Measurements from ENCODE around the gene AGAP1. TPM values are rescaled to one million over a fixed set of nuclear protein-coding genes. Genes with fewer than 3 reads are reported as not detected.

AGAP1 gene
- total RNA-seq, 1 donor from 2014 or later, result 23.5 TPM

DNA sequence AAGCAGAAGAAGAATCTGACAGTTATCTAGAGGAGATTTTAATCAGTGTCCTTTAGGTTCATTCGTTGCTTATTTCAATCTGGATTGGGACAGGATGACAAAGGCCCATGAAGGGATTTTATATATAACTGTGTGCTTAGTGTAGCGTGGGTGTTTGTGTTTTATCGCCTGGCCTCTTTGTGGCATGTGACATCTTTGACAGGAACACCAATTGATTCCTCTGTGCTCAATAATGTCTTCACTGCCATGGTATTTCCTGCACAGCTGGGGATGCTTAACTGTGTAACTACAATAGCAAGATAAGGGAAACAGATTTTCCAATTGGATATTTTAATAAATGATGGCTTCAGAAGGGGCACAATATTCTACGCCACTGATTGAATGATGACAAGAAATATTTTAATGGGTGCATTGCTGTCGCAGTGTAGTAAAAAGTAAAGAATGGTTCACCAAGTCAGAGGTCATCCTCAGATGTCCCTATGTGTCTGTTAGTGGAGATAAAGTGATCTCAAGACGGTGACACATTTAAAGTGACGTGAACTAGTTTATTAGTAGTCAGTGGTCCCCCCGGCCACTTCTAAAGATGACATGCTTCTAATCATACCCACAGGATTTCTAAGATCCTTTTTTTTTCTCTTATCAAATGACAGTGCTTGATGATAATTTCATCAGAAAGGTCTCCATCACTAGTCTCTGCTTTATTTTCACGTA is 160.4 kb downstream of the AGAP1 start:
- DNase-seq (ENCODE audit: missing footprints), result no peak
- no peak for ATAC-seq
- intact Hi-C loops (cut with DNase I), result no loop called here

DNA sequence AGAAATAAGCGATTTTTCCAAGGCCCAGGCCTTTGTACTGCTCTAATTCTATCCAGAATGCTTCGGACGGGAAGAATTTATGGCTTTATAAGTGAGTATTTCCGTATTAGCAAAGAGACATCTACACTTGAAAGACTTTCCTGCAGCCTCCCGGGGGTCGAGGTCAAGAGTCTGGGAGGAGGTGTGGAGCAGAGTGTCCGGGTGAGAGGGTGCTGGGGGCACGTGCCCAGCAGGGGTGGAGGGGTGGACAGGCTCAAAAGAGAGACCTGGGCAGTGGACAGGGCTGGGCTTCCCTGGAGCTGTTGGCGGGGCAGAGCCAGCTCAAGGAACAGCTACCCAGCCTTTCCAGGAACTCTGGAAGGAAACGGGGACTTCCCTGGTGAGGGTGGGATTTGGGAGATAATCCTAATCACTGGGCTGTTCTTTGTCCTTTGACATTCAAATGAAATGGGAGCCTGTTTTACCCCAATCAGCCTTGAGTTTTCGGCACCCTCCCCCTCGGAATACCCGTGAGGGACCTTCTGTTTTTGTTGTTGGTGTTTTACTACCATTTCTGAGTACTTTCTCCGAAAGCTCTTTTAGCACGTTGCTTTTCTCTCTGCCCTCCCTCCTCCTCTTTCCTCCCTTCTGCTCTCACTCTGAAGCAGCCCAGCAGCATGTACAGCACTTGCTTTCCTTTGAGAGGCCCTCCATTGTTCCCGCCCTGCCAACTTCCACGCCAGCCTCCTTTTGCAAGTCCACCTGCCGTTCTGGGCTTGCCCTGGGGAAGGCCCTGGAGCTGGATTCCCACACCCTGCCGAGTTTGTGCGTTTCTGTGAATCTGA is 164.7 kb downstream of the AGAP1 start:
- intact Hi-C loops (cut with DNase I), result no loop called here
- ATAC-seq (no peak), DNase-seq (ENCODE audit: missing footprints) (no peak)

DNA sequence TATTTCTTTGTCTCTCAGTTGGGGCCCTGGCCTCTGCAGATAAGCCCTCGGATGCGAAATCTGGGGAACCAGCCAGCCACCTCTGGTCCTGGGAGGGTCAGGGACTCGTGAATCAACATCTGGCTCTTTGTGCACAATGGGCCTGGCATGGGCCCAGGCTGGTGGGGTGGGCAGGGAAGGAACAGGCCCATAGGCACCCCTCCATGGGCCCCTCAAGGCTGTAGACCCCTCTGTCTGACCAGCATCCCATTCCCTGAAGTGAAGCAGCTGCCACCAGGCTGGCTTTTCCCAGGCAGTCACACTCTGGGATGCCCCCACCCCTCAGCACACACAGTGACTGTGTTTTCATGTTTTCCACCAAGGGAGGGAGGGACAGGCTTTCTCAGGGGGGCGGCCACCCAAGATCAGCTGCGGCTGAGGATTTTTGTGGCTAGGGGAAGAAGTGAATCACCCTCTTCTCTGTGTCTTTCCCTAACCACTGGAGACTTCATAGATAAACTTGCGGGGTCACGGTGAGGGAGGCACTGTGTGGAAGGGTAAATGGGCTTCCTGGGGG is 166.0 kb downstream of the AGAP1 start:
- DNase-seq (ENCODE audit: missing footprints), result no peak

DNA sequence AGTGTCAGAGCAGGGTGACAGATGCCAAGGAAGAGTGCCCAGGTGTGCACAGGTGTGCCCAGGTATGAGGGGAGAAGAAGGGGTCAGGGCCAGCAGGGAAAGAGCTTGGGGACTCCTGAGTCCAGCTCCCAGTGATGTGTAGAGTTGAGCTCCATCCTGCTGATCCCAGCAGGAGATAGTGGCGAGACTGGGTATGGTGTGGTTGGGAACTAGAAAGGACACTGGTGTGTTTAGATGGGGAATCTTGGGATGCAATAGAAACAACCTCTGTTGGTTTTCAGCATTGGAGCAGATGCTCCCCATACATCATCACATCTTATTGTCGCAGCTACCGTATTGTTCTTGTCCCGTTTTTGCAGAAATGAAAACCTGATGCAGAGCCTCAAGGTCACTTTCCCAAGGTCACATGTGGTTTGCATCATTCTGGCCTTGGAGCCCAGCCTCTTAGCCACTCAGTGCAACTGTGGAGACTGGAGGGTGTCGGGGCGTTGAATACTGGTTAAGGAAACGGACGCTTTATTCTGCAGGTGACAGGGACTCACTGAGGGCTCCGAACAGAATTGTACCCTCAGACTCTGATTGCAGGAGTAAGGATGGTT is 166.7 kb downstream of the AGAP1 start:
- ATAC-seq (no peak), DNase-seq (ENCODE audit: missing footprints) (no peak)
- intact Hi-C loops (cut with DNase I), result no loop called here

More for the DNA sequence above, 166.0 kb downstream of the AGAP1 start:
- intact Hi-C loops (cut with DNase I), result no loop called here
- ATAC-seq, result no peak

DNA sequence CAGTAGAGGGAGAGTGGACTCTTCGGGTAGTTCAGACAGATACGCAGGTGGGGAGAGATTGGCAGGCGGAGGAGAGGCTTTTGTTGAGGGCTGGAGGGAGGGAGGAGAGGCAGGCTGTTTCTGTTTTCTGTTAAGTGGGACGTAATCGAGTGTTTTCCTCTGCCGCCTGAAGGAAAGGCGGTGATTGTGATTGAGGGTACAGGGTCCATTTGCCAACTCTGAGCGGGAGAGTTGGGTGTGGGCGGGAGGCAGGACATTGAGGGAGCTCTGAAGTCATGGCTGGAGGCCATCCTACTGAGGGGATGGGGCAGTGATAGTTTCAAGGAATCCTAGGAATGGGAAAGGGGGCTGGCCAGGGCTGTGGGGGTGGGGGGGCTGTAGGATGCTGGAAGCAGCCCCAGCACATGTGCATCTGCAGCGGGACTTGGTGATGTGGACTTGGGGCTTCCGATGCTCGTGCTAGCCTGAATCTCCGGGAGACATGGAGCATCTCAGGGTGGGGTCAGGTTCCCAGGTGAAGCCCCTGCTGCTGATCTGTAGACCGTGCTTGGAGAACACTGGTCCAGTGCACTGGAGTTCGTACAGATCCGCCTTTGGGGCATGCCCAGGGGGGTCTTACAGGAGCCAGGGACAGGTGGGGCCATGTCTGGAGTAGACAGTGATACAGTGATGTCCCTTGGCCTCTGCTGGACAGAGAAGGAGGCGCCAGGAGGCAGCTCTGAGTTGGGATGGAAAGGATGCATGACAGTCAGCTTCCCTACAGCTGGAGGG is 167.5 kb downstream of the AGAP1 start:
- no peak for DNase-seq (ENCODE audit: missing footprints)
- no peak for ATAC-seq
- intact Hi-C loops (cut with DNase I), result no loop called here

DNA sequence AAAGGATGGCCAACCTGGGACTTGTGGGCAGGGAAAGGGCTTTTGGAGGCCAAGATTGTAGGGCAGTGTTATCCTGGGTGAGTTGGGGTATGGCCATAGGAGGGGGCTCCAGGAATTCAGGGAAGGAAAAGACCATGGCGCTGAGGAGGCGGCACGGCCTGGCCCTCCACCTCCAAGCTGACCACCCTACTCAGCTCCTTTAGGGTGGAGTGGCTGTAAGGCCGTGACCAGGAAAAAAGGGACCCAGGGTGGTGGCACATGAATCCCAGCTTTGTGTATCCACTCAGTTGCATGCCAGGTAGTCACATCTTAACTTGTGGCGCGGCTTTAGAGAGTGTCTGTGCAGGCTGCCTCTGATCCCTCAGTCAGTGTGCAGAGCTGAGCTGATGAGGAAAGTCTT is 168.1 kb downstream of the AGAP1 start:
- intact Hi-C loops (cut with DNase I), result no loop called here
- ATAC-seq, result no peak
- no peak for DNase-seq (ENCODE audit: missing footprints)

DNA sequence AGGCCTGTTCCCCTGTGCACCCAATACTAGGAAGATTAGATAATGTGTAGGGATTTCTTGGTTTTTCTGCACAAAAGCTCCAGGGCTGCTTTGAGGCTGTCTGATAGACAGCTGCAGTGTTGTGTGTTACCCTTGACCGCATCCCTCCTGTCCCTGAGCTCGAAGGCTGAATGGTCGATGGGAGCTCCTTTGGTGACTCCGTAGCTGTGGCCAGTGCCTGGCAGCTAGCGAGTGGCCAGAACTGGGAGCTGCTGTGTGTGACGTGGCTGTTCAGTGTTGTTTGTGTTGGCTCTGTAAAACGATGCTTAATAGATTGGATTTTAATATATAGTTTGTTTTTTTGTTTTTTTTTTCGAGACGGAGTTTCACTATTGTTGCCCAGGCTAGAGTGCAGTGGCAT is 170.0 kb downstream of the AGAP1 start:
- intact Hi-C loops (cut with DNase I), result no loop called here
- no peak for ATAC-seq
- DNase-seq (ENCODE audit: missing footprints), result no peak

DNA sequence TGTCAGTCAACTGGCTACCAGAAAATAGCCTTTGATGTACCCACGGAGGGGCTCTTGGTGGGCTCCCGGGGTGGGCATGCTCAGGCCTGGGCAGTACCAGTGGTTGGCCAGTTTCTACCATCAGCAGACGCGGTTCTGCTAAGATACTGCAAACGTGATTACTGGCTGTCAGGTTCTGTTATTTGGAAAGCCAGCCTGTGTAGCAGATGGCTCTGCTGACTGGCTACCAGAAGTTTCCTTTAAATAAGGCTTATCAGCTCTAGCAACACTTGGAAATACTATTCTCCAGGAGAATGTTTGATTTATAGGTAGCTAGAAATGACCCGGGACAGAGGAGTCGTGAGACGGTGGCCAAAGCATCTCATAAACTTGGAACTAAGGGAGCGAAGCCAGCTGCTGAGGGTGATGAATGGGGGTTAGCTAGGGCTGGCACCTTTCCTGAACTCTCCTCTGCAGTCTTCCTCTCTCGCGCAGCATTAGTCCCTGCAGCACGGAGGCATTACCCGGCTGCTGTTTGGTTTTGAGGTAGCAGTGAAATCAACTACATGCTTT is 171.9 kb downstream of the AGAP1 start:
- intact Hi-C loops (cut with DNase I), result no loop called here
- DNase-seq (ENCODE audit: missing footprints), result no peak
- ATAC-seq, result no peak

DNA sequence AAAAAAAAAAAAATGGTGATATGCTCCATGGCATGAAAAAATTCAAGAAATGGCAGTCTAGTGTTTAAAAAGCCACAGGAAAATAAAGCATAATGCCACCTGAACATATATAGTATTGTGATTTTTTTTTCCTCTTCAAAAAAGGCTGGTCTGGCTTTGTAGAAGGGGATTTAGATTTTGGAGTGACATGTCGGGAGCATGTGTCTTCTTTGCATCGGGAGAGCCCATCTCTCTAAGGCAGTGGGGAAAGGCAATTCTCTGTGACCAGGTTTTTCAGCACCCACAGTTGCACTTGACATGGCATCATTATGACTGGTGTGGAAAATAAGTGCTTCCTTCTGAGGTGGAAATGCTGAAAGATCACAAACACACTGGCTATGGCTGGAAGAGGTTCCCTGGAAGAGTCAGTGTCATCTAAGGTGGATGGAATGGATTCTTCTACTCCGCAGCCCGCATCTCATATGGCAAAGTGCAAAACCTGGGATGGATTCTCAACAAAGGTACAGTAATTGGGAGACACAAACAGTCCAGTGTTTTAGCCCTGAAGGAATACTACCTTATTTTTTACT is 172.5 kb downstream of the AGAP1 start:
- DNase-seq (ENCODE audit: missing footprints) (no peak), ATAC-seq (peak; percentile 37)
- intact Hi-C loops (cut with DNase I), result no loop called here

DNA sequence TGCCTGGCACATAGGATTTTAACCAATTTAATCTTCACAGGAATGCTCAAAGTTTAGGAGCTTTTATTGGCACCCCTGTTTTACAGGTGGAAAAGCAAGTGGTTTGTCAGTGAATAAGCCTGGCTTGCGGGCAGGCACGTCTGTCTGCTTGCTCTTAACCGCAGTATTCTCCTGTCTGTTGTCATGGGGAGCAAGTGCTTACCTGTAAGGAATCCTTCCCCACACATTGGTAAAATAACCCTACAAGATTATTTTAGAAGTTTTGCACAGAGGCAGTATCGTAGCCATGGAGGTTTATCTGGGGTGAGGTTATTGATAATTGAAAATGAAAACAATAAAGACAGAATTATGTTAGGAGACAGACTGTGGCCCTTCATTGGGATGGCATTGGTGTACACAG is 174.9 kb downstream of the AGAP1 start:
- ATAC-seq, result no peak
- intact Hi-C loops (cut with DNase I), result loop anchor here (2.0 kb wide), 1 partner anchor 74 kb away; no protein-coding TSS in a partner anchor
- DNase-seq (ENCODE audit: missing footprints), result no peak

DNA sequence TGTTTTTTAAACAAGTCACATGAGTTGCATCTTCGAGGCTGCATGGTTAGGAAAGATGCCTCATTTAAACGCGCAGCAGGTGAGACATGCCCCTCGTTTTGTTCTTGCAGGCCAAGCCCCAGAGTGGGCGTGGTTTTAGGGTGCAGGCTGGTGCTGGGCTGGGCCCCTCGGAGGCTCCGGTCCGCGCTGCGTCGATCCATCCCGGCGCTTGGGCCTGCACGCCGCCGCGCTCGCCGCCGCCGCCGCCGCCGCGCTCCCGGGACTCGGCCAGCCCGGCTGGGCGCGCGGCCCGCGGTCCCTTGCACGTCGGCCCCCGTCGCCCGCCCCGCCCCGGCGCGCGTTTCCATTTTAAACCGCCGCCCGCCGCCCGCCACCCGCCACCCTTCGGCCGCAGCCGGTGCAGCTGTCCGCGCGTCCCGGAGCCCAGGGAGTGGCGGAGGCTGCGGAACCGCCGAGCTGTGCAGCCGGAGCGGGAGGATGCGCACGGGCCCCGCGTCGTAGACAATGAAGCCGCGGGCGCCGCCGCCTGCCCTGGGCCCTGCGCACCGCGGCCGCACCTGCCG is 175.5 kb downstream of the AGAP1 start:
- ATAC-seq (peak; percentile 73), DNase-seq (ENCODE audit: missing footprints) (peak; percentile 80)
- intact Hi-C loops (cut with DNase I), result loop anchor here (2.0 kb wide), 1 partner anchor 75 kb away; no protein-coding TSS in a partner anchor

DNA sequence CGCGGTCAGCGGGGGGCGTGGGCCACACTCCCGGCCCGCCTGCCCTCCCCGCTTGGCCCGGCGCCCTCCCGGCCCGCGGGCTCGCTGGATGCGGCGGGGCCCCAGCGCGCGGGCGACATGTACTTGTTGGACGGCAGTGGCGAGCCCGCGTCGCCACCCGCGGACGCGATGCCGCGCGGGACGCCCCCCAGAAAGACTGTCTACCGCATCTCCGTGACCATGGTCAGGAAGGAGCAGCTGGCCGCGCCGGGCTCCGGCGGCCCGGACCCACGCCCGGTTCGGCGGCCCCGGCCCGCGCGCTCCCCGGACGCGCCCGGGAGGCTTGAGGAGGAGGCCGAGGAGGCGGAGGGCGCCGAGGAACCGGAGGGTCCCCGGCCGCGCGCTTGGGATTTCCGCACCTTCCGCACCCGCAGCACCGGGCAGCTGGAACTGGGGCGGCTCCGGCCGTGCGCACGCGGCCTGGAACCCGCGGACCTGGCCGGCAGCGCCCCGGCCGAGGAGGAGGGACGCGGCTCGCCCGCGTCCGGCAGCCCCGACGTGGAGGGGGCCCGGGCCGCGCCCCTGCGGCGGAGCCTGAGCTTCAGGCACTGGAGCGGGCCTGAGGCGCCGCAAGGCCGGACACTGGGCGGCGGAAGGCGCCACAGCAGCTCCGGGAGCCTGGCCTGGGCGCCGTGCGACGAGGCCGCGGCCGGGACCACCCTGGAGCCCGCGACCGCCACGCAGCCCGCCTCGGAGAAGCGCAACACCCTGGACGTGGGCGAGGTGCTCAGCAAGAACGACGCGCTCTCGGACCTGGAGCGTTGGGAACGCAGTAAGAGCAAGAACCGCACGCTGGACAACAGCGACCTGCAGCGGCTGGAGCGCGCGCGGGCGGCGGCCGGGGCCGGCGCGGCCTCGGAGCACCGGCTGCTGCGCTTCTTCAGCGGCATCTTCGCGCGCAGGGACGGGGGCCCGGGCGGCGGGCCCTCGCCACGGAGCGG is 176.4 kb downstream of the AGAP1 start:
- peak; percentile 74 for ATAC-seq
- no peak for DNase-seq (ENCODE audit: missing footprints)
- intact Hi-C loops (cut with DNase I), result loop anchor here (2.0 to 10.0 kb wide), 3 partner anchors 75 to 535 kb away; no protein-coding TSS in a partner anchor

DNA sequence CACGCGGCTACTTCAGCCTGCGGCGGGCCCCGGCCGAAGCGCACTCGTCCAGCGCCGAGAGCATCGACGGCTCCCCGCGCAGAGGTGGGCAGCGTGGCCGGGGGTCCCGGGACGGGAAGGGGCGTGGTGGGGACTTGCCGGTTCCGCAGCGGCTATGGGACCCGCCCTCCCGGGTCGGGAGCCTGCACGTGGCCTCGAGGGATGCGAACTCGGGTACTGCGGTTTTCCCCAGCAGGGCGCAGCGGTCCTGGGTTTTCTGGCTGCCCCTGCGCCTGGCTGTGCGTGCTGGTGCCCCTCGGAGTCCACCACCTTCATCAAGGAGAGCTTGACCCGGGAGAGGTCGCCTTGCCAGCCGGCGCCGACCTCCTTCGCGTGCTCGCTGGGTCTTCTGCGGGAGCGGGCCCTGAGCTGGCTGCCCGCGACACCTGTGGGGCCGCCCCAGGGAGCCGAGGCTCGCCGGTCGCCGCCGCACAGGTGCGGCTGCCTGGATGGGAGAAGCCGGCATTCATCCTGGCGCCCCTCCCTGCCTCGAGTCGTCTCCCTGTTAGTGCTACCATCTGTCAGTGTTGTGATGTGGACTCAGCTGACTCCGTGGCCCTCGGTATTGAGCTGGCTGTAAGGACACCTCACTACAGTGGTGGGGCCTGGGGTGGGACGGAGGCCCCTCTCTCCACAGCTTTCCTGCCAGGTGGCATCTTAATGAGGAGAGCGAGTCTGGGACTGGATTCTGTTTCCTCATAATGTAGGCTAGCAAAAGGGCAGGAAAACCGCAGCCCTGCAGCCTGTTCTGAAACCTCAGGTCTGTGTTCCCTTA is 177.3 kb downstream of the AGAP1 start:
- DNase-seq (ENCODE audit: missing footprints) (no peak), ATAC-seq (no peak)
- intact Hi-C loops (cut with DNase I), result loop anchor here (5.0 to 10.0 kb wide), 2 partner anchors 76 to 536 kb away; no protein-coding TSS in a partner anchor

DNA sequence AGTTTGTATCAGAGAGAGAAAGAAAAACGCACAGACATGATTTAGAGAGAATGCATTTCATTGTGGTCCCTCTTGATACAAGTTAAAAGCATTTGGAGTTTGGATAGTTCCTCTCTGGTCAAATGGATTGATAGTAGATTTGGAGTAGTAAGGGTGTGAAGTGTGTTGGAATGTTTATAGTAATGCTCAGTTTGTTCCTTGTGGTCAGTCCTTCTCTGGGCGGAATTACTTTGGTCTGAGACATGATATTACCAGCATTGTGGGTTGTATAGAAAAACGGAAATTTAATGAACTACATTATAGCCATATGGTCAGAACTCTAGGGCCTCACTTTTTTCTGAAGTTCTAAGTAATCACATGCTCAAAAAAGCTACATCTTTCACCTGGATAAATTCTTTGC is 178.9 kb downstream of the AGAP1 start:
- intact Hi-C loops (cut with DNase I), result loop anchor here (5.0 to 10.0 kb wide), 2 partner anchors 75 to 538 kb away; no protein-coding TSS in a partner anchor
- ATAC-seq (no peak), DNase-seq (ENCODE audit: missing footprints) (no peak)

DNA sequence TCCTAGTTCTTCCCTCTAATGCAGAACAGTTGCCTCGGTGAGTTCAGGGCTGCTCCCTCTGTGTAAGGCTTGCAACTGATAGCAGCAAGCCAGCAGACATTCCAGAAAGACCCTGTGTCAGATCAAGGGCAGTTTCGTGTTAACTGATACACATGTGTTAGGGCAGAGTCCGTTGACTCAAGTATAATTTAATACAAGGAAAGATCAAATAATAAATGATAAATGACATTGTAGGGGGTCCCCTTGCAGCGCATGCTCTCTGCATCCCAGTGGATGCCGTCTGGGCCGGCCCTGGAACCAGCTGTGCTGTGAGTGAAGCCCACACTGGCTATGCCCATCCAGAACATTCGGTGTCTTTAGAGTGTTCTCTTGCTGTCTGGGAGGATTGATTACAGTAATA is 180.3 kb downstream of the AGAP1 start:
- intact Hi-C loops (cut with DNase I), result loop anchor here (5.0 to 10.0 kb wide), 2 partner anchors 73 to 539 kb away; no protein-coding TSS in a partner anchor
- no peak for DNase-seq (ENCODE audit: missing footprints)
- ATAC-seq, result no peak

DNA sequence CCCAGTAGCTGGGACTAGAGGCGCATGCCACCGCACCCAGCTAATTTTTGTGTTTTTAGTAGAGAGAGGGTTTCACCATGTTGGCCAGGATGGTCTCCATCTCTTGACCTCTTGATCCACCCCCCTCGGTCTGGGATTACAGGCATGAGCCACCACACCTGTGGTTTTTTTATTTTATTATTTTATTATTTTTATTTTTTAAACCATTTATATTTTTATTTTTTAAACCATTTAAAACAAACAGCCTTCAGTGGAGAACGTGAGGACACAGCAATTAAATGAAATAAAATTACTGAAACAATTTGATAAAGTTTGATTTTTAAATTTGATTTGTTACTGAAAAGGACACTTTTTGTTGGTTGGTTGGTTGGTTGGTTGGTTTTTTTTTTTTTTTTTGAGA is 181.0 kb downstream of the AGAP1 start:
- intact Hi-C loops (cut with DNase I), result loop anchor here (5.0 to 10.0 kb wide), 2 partner anchors 72 to 540 kb away; no protein-coding TSS in a partner anchor
- ATAC-seq (no peak), DNase-seq (ENCODE audit: missing footprints) (no peak)

All from Right ventricle myocardium inferior (tissue), 1 donor.